HepG2 (cell line): ENCODE data around the gene PCAT6. TPM values are rescaled to one million over a fixed set of nuclear protein-coding genes. Genes with fewer than 3 reads are reported as not detected.

ENCODE experiments used
- CREB1 ChIP-seq, 2 experiments: fragments of 450-650 bp in 1 of 2; IDR thresholded peaks; 2 replicates each; pipeline ENCODE4 v1.6.1; 2016 to 2017; ENCODE audit warnings: control low read depth in 1 of 2, mild to moderate bottlenecking in 1 of 2, missing compliant biosample characterization in 1 of 2, missing genetic modification characterization in 1 of 2
- DR1 ChIP-seq: sonication (generic); formaldehyde crosslinking; IDR thresholded peaks from 2 replicates; pipeline ENCODE4 v1.8.0; 2021; ENCODE audit warnings: mild to moderate bottlenecking, missing genetic modification reagents, inconsistent platforms
- ELF4 ChIP-seq: sonication (generic); formaldehyde crosslinking; IDR thresholded peaks from 2 replicates; pipeline ENCODE4 v1.5.0; 2020; ENCODE audit warnings: missing genetic modification reagents, mild to moderate bottlenecking, moderate library complexity, borderline replicate concordance
- EZH2 ChIP-seq: conservative IDR thresholded peaks from 2 replicates; pipeline ENCODE4 v1.6.1; 2012; ENCODE audit warnings: mild to moderate bottlenecking, low read depth, low read length, moderate library complexity
- FOXK2 ChIP-seq: fragments of 450-650 bp; IDR thresholded peaks from 2 replicates; pipeline ENCODE4 v1.6.1; 2016
- GABPA ChIP-seq, 2 experiments: IDR thresholded peaks; 2 replicates each; pipeline ENCODE4 v1.6.1; 2011 to 2016; ENCODE audit warnings: low read depth in 2 of 2, low read length in 1 of 2, missing biosample characterization in 1 of 2, missing genetic modification characterization in 1 of 2
- HOXD1 ChIP-seq: sonication (generic); formaldehyde crosslinking; IDR thresholded peaks from 2 replicates; pipeline ENCODE4 v1.5.0; 2020; ENCODE audit warnings: missing genetic modification reagents
- KDM3A ChIP-seq: IDR thresholded peaks from 2 replicates; pipeline ENCODE4 v1.6.1; 2018; ENCODE audit warnings: low read depth, missing compliant biosample characterization
- KLF6 ChIP-seq: IDR thresholded peaks from 2 replicates; pipeline ENCODE4 v1.8.0; 2016; ENCODE audit warnings: missing biosample characterization, missing genetic modification reagents
- MAFG ChIP-seq: sonication (generic); formaldehyde crosslinking; IDR thresholded peaks from 2 replicates; pipeline ENCODE4 v1.5.1; 2020; ENCODE audit warnings: mild to moderate bottlenecking, missing genetic modification reagents
- MEIS2 ChIP-seq: sonication (generic); formaldehyde crosslinking; IDR thresholded peaks from 2 replicates; pipeline ENCODE4 v1.9.0; 2021; ENCODE audit warnings: mild to moderate bottlenecking, missing genetic modification reagents
- MIER2 ChIP-seq: IDR thresholded peaks from 2 replicates; pipeline ENCODE4 v1.6.1; 2016; ENCODE audit warnings: missing biosample characterization, missing genetic modification reagents
- NFKB2 ChIP-seq: sonication (generic); formaldehyde crosslinking; IDR thresholded peaks from 2 replicates; pipeline ENCODE4 v1.4.0; 2020; ENCODE audit warnings: missing genetic modification reagents, borderline replicate concordance
- RBM39 ChIP-seq: fragments of 200-400 bp; formaldehyde crosslinking; IDR thresholded peaks from one replicate; pipeline ENCODE4 v1.6.1; 2018; ENCODE audit warnings: antibody characterized with exemption, mild to moderate bottlenecking, low read depth, low read length; ENCODE audit not compliant: poor library complexity, severe bottlenecking
- REPIN1 ChIP-seq: sonication (generic); formaldehyde crosslinking; IDR thresholded peaks from 2 replicates; pipeline ENCODE4 v1.8.0; 2022; ENCODE audit warnings: missing genetic modification reagents, low read depth, mild to moderate bottlenecking, borderline replicate concordance
- SKI ChIP-seq: fragments of 450-650 bp; IDR thresholded peaks from one replicate; pipeline ENCODE4 v1.6.1; 2018; ENCODE audit warnings: mild to moderate bottlenecking; ENCODE audit not compliant: partially characterized antibody
- SRSF4 ChIP-seq: fragments of 200-400 bp; formaldehyde crosslinking; IDR thresholded peaks from one replicate; pipeline ENCODE4 v1.6.1; 2018; ENCODE audit warnings: mild to moderate bottlenecking, low read depth, low read length, moderate library complexity; ENCODE audit not compliant: poor library complexity, severe bottlenecking
- STAG1 ChIP-seq: sonication (generic); formaldehyde crosslinking; IDR thresholded peaks from 2 replicates; pipeline ENCODE4 v1.4.0; 2020; ENCODE audit warnings: missing genetic modification reagents
- ZBTB7B ChIP-seq: sonication (generic); formaldehyde crosslinking; IDR thresholded peaks from 2 replicates; pipeline ENCODE4 v1.4.0; 2020; ENCODE audit warnings: missing genetic modification reagents
- ZNF143 ChIP-seq: sonication (generic); formaldehyde crosslinking; IDR thresholded peaks from 2 replicates; pipeline ENCODE4 v1.4.0; 2020; ENCODE audit warnings: missing genetic modification reagents
- ZNF329 ChIP-seq: sonication (generic); formaldehyde crosslinking; IDR thresholded peaks from 2 replicates; pipeline ENCODE4 v1.9.0; 2021; ENCODE audit warnings: low read depth, mild to moderate bottlenecking, missing genetic modification reagents
- ZNF451 ChIP-seq: sonication (generic); formaldehyde crosslinking; IDR thresholded peaks from 2 replicates; pipeline ENCODE4 v1.5.0; 2020; ENCODE audit warnings: mild to moderate bottlenecking, missing genetic modification reagents
- ZNF556 ChIP-seq: sonication (generic); formaldehyde crosslinking; IDR thresholded peaks from 2 replicates; pipeline ENCODE4 v1.4.0; 2020; ENCODE audit warnings: mild to moderate bottlenecking, missing genetic modification reagents, borderline replicate concordance
- ZSCAN25 ChIP-seq: sonication (generic); formaldehyde crosslinking; IDR thresholded peaks from 2 replicates; pipeline ENCODE4 v1.8.0; 2022; ENCODE audit warnings: mild to moderate bottlenecking, missing genetic modification reagents
- ZZZ3 ChIP-seq: sonication (generic); formaldehyde crosslinking; IDR thresholded peaks from 2 replicates; pipeline ENCODE4 v1.4.0; 2020; ENCODE audit warnings: missing genetic modification reagents, mild to moderate bottlenecking, borderline replicate concordance
- polyA plus RNA-seq, 8 experiments: library from polyadenylated mRNA; depleted of rRNA in 3 of 8; stranded (reverse) in 7 of 8; unstranded in 1 of 8; fragments of >200 nt; fragmentation: Illumina TruSeq in 4 of 8; extraction: Trizol in 4 of 8; gene quantifications; 2 replicates each; pipeline versions ENCODE4 v1.2.1 to v1.2.3, GENCODE V29; 2011 to 2016; ENCODE audit warnings: low read depth in 4 of 8, missing spikeins in 1 of 8, mixed read lengths in 1 of 8; ENCODE audit not compliant: insufficient read depth in 1 of 8
- total RNA-seq, 5 experiments: library from RNA; depleted of rRNA; stranded (reverse); fragments of >200 nt; fragmentation: Illumina TruSeq; extraction: Trizol; gene quantifications; 2 replicates each; pipeline ENCODE4 v1.2.3, GENCODE V29; 2016; ENCODE audit warnings: low read depth in 1 of 5
- TF ChIP-seq, protein P1 (sequence below): sonication (generic); formaldehyde crosslinking; IDR thresholded peaks from 2 replicates; pipeline ENCODE4 v1.4.0; 2020; ENCODE audit warnings: missing genetic modification reagents, mild to moderate bottlenecking, borderline replicate concordance
- TF ChIP-seq, protein P2 (sequence below): sonication (generic); formaldehyde crosslinking; IDR thresholded peaks from 2 replicates; pipeline ENCODE4 v1.4.0; 2020; ENCODE audit warnings: mild to moderate bottlenecking, missing genetic modification reagents

The PCAT6 gene
- total and polyA plus RNA-seq, 2 of the 13 experiments (the other 11 are each of a cell fraction or from before 2014, with no cell fraction given) = 0.60 to 4.4 TPM

DNA sequence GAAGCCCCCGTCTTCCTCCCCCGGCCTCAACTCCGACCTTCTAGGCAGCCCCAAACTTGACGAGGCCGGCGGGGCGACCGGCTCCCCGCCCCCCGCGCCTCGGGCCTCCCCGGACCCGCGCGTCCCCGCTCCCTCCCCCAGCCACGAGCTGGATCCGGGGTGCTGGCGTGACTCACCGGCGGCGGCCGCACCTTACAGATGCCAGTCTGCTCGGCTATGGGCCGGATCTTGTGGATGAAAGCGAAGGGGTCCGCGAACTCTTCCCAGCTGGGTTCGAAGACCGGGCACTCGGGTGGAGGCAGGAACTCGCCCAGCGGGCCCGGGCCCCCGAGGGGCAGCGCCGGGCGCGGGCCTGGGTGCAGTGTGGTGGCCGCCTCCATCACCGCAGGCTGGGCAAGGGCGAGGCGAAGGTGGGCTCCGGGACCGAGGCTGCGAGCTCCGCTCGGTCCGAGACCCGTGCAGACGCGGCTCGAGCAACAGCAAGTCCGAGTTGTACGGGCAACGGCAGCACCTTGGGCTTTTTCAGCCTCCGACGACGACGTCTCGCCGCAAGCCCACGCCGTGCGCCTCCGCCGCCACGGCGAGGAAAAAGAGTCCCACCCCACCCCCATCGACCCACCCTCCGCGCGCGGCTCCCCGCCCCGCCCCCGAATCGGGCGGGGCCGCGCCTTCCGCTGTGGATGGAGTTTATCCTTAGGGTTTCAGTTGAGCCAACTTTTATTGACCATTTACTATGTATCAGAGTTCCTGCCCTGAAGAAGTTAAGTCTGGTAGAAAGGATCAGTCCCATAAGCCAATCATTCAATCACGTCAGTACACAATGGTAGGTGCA lies 2.6 kb upstream of the PCAT6 start, which contains the start of gene KDM5B (continued):
- no peak for TF ChIP-seq MIER2 (CRISPR knock-in tag)
- 0 out of 2 replicates have a peak, but pooled peaks have one; percentile 56 for TF ChIP-seq KDM3A (CRISPR knock-in tag)
- TF ChIP-seq ZSCAN25 (CRISPR knock-in tag) = no peak
- TF ChIP-seq HOXD1 = 0 out of 2 replicates have a peak, but pooled peaks have one; percentile 47
- TF ChIP-seq MEIS2 (CRISPR knock-in tag) = peak; percentile 70
- TF ChIP-seq SKI = peak; percentile 42
- peak; percentile 95 for TF ChIP-seq KLF6 (CRISPR knock-in tag)
- TF ChIP-seq ZBTB7B = peak; percentile 71
- 0 out of 2 replicates have a peak, but pooled peaks have one; percentile 73 for TF ChIP-seq REPIN1 (CRISPR knock-in tag)
- no peak for TF ChIP-seq EZH2
- TF ChIP-seq, protein P1, sequence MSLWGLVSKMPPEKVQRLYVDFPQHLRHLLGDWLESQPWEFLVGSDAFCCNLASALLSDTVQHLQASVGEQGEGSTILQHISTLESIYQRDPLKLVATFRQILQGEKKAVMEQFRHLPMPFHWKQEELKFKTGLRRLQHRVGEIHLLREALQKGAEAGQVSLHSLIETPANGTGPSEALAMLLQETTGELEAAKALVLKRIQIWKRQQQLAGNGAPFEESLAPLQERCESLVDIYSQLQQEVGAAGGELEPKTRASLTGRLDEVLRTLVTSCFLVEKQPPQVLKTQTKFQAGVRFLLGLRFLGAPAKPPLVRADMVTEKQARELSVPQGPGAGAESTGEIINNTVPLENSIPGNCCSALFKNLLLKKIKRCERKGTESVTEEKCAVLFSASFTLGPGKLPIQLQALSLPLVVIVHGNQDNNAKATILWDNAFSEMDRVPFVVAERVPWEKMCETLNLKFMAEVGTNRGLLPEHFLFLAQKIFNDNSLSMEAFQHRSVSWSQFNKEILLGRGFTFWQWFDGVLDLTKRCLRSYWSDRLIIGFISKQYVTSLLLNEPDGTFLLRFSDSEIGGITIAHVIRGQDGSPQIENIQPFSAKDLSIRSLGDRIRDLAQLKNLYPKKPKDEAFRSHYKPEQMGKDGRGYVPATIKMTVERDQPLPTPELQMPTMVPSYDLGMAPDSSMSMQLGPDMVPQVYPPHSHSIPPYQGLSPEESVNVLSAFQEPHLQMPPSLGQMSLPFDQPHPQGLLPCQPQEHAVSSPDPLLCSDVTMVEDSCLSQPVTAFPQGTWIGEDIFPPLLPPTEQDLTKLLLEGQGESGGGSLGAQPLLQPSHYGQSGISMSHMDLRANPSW (CRISPR knock-in tag) = no peak
- no peak for TF ChIP-seq ZZZ3 (CRISPR knock-in tag)
- no peak for TF ChIP-seq FOXK2
- TF ChIP-seq DR1 (CRISPR knock-in tag) = peak; percentile 63
- TF ChIP-seq NFKB2 (CRISPR knock-in tag) = peak; percentile 75; the same call in 1 of the 2 replicates
- no peak for TF ChIP-seq STAG1 (CRISPR knock-in tag)
- no peak for TF ChIP-seq SRSF4
- TF ChIP-seq ELF4 (CRISPR knock-in tag) = no peak
- no peak for TF ChIP-seq ZNF143 (CRISPR knock-in tag)
- TF ChIP-seq ZNF329 (CRISPR knock-in tag) = peak; percentile 68; the same call in 1 of the 2 replicates
- no peak for TF ChIP-seq CREB1 (IDR thresholded peaks at IDR 0.05)
- 0 out of 2 replicates have a peak, but pooled peaks have one; percentile 16 for TF ChIP-seq CREB1 (CRISPR knock-in tag; IDR thresholded peaks at IDR 0.05)
- TF ChIP-seq, protein P2, sequence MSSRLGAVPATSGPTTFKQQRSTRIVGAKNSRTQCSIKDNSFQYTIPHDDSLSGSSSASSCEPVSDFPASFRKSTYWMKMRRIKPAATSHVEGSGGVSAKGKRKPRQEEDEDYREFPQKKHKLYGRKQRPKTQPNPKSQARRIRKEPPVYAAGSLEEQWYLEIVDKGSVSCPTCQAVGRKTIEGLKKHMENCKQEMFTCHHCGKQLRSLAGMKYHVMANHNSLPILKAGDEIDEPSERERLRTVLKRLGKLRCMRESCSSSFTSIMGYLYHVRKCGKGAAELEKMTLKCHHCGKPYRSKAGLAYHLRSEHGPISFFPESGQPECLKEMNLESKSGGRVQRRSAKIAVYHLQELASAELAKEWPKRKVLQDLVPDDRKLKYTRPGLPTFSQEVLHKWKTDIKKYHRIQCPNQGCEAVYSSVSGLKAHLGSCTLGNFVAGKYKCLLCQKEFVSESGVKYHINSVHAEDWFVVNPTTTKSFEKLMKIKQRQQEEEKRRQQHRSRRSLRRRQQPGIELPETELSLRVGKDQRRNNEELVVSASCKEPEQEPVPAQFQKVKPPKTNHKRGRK (CRISPR knock-in tag) = no peak
- TF ChIP-seq ZNF556 (CRISPR knock-in tag) = peak; percentile 73; the same call in 1 of the 2 replicates
- 0 out of 2 replicates have a peak, but pooled peaks have one; percentile 71 for TF ChIP-seq ZNF451 (CRISPR knock-in tag)
- peak; percentile 67 for TF ChIP-seq RBM39
- no peak for TF ChIP-seq GABPA (IDR thresholded peaks at IDR 0.05; ENCODE audit: low read depth, low read length)
- no peak for TF ChIP-seq GABPA (CRISPR knock-in tag; IDR thresholded peaks at IDR 0.05; ENCODE audit: low read depth)
- no peak for TF ChIP-seq MAFG (CRISPR knock-in tag)
